GM11168 (cell line): ENCODE data around the gene TOLLIP.

Source experiments
- in situ Hi-C: fragments of 300-500 bp; cut with MboI; formaldehyde crosslinking; loops from one replicate; pipeline ENCODE4 v1.12.0; 2022; ENCODE audit warnings: low sequenced_read_pairs; ENCODE audit not compliant: unreplicated experiment

Gene TOLLIP

GRCh38 chr11:1285316-1285744, 24.1 kb downstream of the TOLLIP start:
- in situ Hi-C loops: no loop called here

GRCh38 chr11:1283906-1284305, 25.5 kb downstream of the TOLLIP start:
- in situ Hi-C loops: no loop called here

- in situ Hi-C loops: no loop called here
Observed at GRCh38 chr11:1283091-1283511, 26.3 kb downstream of the TOLLIP start.

GRCh38 chr11:1281974-1282365, 27.5 kb downstream of the TOLLIP start:
- in situ Hi-C loops: no loop called here

GRCh38 chr11:1281326-1281973, 28.0 kb downstream of the TOLLIP start:
- in situ Hi-C loops: no loop called here

- in situ Hi-C loops: no loop called here
Observed at GRCh38 chr11:1280116-1281035, 29.1 kb downstream of the TOLLIP start.

GRCh38 chr11:1279674-1280055, 29.8 kb downstream of the TOLLIP start:
- in situ Hi-C loops: no loop called here

- in situ Hi-C loops: no loop called here
Observed at GRCh38 chr11:1278766-1279673, 30.4 kb downstream of the TOLLIP start.

GRCh38 chr11:1277936-1278512, 31.4 kb downstream of the TOLLIP start:
- in situ Hi-C loops: no loop called here

- in situ Hi-C loops: no loop called here
Observed at GRCh38 chr11:1276866-1277615, 32.4 kb downstream of the TOLLIP start.

- in situ Hi-C loops: no loop called here
Observed at GRCh38 chr11:1276041-1276790, 33.2 kb downstream of the TOLLIP start.

GRCh38 chr11:1275021-1275420, 34.4 kb downstream of the TOLLIP start:
- in situ Hi-C loops: no loop called here

GRCh38 chr11:1274501-1274900, 34.9 kb downstream of the TOLLIP start:
- in situ Hi-C loops: no loop called here

GRCh38 chr11:1272531-1272930, 36.9 kb downstream of the TOLLIP start:
- in situ Hi-C loops: no loop called here

- in situ Hi-C loops: no loop called here
Observed at GRCh38 chr11:1271927-1272326, 37.5 kb downstream of the TOLLIP start.

- in situ Hi-C loops: no loop called here
Observed at GRCh38 chr11:1271406-1271805, 38.0 kb downstream of the TOLLIP start.

- in situ Hi-C loops: no loop called here
Observed at GRCh38 chr11:1271002-1271401, 38.4 kb downstream of the TOLLIP start.

GRCh38 chr11:1270476-1270875, 39.0 kb downstream of the TOLLIP start:
- in situ Hi-C loops: no loop called here

- in situ Hi-C loops: no loop called here
Observed at GRCh38 chr11:1269957-1270356, 39.5 kb downstream of the TOLLIP start.
